ENCODE data around the gene SPTBN1. TPM values are rescaled to one million over a fixed set of nuclear protein-coding genes. Genes with fewer than 3 reads are reported as not detected.

SPTBN1 gene
- total RNA-seq, 1 donor from 2014 or later: 217 TPM

GRCh38 chr2:54603357-54603756, 147.2 kb downstream of the SPTBN1 start:
- Mint-ChIP-seq H3K9me3 (peaks cover 4% of the 10 kb centered on the region), H3K36me3 (ENCODE audit: low read depth) (peaks cover 25% of the 10 kb centered on the region), H3K27ac (ENCODE audit: unreplicated experiment) (no peak overlapping the region), H3K27me3 (ENCODE audit: low read depth) (no peaks in the 10 kb centered on the region), H3K4me1 (peaks cover 57% of the 10 kb centered on the region), H3K4me3 (no peak overlapping the region)
- DNase-seq (ENCODE audit: low read depth, low spot score): no peak
- TF ChIP-seq CTCF (conservative IDR thresholded peaks at IDR 0.05): no peak

- H3K27ac Mint-ChIP-seq (ENCODE audit: unreplicated experiment): no peak overlapping the region
- H3K36me3 Mint-ChIP-seq (ENCODE audit: low read depth): peaks cover 24% of the 10 kb centered on the region
- no peak overlapping the region for H3K4me3 Mint-ChIP-seq
- no peaks in the 10 kb centered on the region for H3K27me3 Mint-ChIP-seq (ENCODE audit: low read depth)
- H3K4me1 Mint-ChIP-seq: peaks cover 60% of the 10 kb centered on the region
- DNase-seq (ENCODE audit: low read depth, low spot score): no peak
- peaks cover 4% of the 10 kb centered on the region for H3K9me3 Mint-ChIP-seq
- TF ChIP-seq CTCF (conservative IDR thresholded peaks at IDR 0.05): no peak
Measured at GRCh38 chr2:54603796-54604195, 147.7 kb downstream of the SPTBN1 start.

GRCh38 chr2:54604871-54605270, 148.7 kb downstream of the SPTBN1 start:
- no peak for DNase-seq (ENCODE audit: low read depth, low spot score)
- peaks cover 4% of the 10 kb centered on the region for H3K9me3 Mint-ChIP-seq
- peaks cover 20% of the 10 kb centered on the region for H3K36me3 Mint-ChIP-seq (ENCODE audit: low read depth)
- H3K27ac Mint-ChIP-seq (ENCODE audit: unreplicated experiment): peak overlapping the region; percentile 59
- H3K27me3 Mint-ChIP-seq (ENCODE audit: low read depth): no peaks in the 10 kb centered on the region
- H3K4me1 Mint-ChIP-seq: peaks cover 71% of the 10 kb centered on the region
- H3K4me3 Mint-ChIP-seq: no peak overlapping the region
- TF ChIP-seq CTCF (conservative IDR thresholded peaks at IDR 0.05): no peak

GRCh38 chr2:54605836-54606235, 149.7 kb downstream of the SPTBN1 start:
- TF ChIP-seq CTCF (conservative IDR thresholded peaks at IDR 0.05): no peak
- no peak for DNase-seq (ENCODE audit: low read depth, low spot score)
- Mint-ChIP-seq H3K27me3 (ENCODE audit: low read depth) (no peaks in the 10 kb centered on the region), H3K9me3 (peaks cover 4% of the 10 kb centered on the region), H3K36me3 (ENCODE audit: low read depth) (peaks cover 15% of the 10 kb centered on the region), H3K4me1 (peaks cover 78% of the 10 kb centered on the region), H3K4me3 (peak overlapping the region; percentile 15), H3K27ac (ENCODE audit: unreplicated experiment) (no peak overlapping the region)

GRCh38 chr2:54606393-54606958, 150.3 kb downstream of the SPTBN1 start:
- peaks cover 78% of the 10 kb centered on the region for H3K4me1 Mint-ChIP-seq
- no peaks in the 10 kb centered on the region for H3K27me3 Mint-ChIP-seq (ENCODE audit: low read depth)
- no peak overlapping the region for H3K4me3 Mint-ChIP-seq
- DNase-seq (ENCODE audit: low read depth, low spot score): no peak
- no peak for TF ChIP-seq CTCF (conservative IDR thresholded peaks at IDR 0.05)
- peak overlapping the region; percentile 52 for H3K27ac Mint-ChIP-seq (ENCODE audit: unreplicated experiment)
- H3K9me3 Mint-ChIP-seq: peaks cover 4% of the 10 kb centered on the region
- H3K36me3 Mint-ChIP-seq (ENCODE audit: low read depth): peaks cover 15% of the 10 kb centered on the region
